ENCODE results near the gene MYL4.

DNA sequence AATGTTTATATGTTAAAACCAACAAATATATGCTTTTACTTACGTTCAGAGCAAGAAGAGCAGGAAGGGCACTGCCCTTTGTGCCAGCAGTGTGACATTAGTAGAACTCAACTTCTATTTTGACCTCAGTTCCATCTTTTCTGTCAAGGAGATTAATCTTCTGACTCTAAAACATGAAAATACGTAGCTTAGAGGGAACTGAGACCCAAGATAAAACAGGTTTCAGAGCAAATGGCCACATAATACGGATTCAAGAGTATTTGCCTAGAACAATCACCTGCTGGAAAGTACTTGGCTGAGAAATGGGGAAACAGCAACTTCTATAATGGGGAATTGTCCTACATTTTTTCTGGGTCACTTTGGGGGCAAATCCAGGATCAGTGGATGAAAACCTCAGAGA, 22.2 kb downstream of the MYL4 start:
- TF ChIP-seq, protein P1, sequence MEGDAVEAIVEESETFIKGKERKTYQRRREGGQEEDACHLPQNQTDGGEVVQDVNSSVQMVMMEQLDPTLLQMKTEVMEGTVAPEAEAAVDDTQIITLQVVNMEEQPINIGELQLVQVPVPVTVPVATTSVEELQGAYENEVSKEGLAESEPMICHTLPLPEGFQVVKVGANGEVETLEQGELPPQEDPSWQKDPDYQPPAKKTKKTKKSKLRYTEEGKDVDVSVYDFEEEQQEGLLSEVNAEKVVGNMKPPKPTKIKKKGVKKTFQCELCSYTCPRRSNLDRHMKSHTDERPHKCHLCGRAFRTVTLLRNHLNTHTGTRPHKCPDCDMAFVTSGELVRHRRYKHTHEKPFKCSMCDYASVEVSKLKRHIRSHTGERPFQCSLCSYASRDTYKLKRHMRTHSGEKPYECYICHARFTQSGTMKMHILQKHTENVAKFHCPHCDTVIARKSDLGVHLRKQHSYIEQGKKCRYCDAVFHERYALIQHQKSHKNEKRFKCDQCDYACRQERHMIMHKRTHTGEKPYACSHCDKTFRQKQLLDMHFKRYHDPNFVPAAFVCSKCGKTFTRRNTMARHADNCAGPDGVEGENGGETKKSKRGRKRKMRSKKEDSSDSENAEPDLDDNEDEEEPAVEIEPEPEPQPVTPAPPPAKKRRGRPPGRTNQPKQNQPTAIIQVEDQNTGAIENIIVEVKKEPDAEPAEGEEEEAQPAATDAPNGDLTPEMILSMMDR (conservative IDR thresholded peaks at IDR 0.05; ENCODE audit: low read length) = no peak
- no peak for TF ChIP-seq EZH2phosphoT487 (IDR thresholded peaks at IDR 0.05; ENCODE audit: borderline replicate concordance)
